ENCODE data around the gene SLX4.

The SLX4 gene

GRCh38 chr16:3576211-3576610 lies 35.2 kb downstream of the SLX4 start:
- no peak for TF ChIP-seq CTCF (IDR thresholded peaks at IDR 0.05; ENCODE audit: control insufficient read depth, extremely low read depth, insufficient read depth)
- no peak for DNase-seq (ENCODE audit: low read depth)
- no peak overlapping the region for H3K4me3 ChIP-seq (ENCODE audit: low read depth, low read length)

DNA sequence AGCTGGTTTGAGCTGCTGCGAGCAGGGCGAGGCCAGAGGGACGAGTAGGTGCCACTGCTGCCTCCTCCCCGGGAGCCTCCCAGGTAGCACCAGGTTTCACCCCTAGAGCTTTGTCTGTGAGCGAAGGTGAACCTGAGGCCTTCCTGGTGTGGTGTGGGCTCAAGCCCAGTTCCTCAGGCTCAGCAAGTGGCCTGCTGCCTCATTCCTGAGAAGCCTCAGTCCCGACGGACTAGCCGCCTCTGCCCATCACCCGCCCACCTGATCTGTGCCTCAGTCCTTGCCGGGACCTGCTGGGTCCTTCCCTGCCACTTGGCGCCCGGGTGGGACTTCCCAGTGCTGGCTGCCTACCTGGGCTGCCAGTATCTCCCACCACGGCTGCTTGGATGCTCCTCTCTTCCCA lies 35.9 kb downstream of the SLX4 start:
- no peak overlapping the region for H3K4me3 ChIP-seq (ENCODE audit: low read depth, low read length)
- no peak for DNase-seq (ENCODE audit: low read depth)
- TF ChIP-seq CTCF (IDR thresholded peaks at IDR 0.05; ENCODE audit: control insufficient read depth, extremely low read depth, insufficient read depth), result no peak

- no peak for TF ChIP-seq CTCF (IDR thresholded peaks at IDR 0.05; ENCODE audit: control insufficient read depth, extremely low read depth, insufficient read depth)
- DNase-seq (ENCODE audit: low read depth), result no peak
- no peak overlapping the region for H3K4me3 ChIP-seq (ENCODE audit: low read depth, low read length)
These were observed 37.2 kb downstream of the SLX4 start for GRCh38 chr16:3574195-3574594.

DNA sequence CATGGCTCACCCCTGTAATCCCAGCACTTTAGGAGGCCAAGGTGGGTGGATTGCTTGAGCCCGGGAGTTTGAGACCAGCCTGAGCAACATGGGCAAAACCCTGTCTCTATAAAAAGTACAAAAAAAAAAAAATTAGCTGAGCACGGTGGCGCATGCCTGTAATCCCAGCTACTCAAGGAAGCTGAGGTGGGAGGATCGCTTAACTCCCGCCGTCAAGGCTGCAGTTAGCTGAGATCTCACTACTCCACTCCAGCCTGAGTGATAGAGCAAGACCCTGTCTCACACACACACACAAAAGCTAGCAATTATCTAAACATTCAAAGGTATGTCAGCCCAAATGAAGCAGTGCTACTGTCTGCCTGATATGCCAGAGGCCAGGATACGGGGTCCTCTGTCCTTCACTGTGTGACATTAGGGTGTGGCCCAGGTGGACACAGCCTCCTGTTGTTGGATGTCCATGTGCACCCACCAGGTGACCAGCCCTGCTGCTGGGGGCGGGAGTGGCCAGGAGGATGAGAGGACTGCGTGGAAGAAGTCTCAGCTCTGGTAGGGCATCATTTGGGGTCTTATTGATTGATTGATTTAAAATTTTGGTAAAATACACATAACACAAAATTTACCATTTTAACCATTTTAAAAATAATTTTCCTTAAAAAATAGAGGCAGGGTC lies 38.1 kb downstream of the SLX4 start:
- TF ChIP-seq CTCF (IDR thresholded peaks at IDR 0.05; ENCODE audit: control insufficient read depth, extremely low read depth, insufficient read depth), result no peak
- no peak for DNase-seq (ENCODE audit: low read depth)
- no peak overlapping the region for H3K4me3 ChIP-seq (ENCODE audit: low read depth, low read length)

- no peak for TF ChIP-seq CTCF (IDR thresholded peaks at IDR 0.05; ENCODE audit: control insufficient read depth, extremely low read depth, insufficient read depth)
- no peak overlapping the region for H3K4me3 ChIP-seq (ENCODE audit: low read depth, low read length)
- no peak for DNase-seq (ENCODE audit: low read depth)
These were observed 40.9 kb downstream of the SLX4 start for GRCh38 chr16:3570420-3571062.

DNA sequence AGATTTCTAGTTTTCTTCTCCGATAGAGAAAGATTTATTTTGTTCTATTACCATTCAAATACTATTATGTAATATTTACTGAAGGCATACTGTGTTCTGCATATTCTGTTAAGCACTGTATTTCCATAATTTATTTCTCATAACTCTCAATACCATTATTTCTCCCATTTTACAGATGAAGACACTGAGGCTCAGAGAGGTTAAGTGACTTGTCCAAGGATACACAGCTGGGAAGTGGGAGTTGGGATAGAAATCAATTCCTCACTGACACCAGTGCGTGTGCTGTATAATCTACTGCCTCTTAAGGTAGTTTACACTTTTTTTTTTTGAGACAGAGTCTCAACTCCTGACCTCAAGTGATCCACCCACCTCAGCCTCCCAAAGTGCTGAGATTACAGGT lies 41.6 kb downstream of the SLX4 start:
- no peak for DNase-seq (ENCODE audit: low read depth)
- no peak overlapping the region for H3K4me3 ChIP-seq (ENCODE audit: low read depth, low read length)
- no peak for TF ChIP-seq CTCF (IDR thresholded peaks at IDR 0.05; ENCODE audit: control insufficient read depth, extremely low read depth, insufficient read depth)

DNA sequence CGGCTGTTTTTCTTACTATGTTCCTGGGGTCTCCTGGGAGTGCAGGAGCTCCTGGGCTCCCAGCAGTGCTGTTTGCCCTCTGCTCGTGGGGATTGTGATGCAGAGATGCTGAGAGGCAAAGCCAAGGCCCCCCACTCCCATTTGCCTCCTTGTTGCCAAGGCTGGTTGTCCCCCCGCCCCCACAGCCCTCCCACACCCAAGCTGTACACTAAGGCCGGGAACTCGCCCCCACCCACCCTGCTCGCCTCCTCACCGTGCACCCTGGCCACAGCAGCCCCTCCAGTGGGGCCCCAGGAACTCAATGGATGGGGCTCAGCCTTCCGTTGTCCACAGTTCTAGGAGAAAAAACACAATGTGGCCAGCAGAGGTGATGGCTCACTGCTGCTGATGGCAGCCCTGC lies 44.4 kb downstream of the SLX4 start:
- no peak overlapping the region for H3K4me3 ChIP-seq (ENCODE audit: low read depth, low read length)
- no peak for DNase-seq (ENCODE audit: low read depth)
- TF ChIP-seq CTCF (IDR thresholded peaks at IDR 0.05; ENCODE audit: control insufficient read depth, extremely low read depth, insufficient read depth), result no peak

Data from LNCaP clone FGC (cell line).